GM12891 (cell line): ENCODE data around the gene PTPRS.

Source experiments
- PAX5 ChIP-seq: IDR thresholded peaks from 2 replicates; pipeline ENCODE4 v1.6.1; 2011; ENCODE audit warnings: low read length, moderate library complexity, mild to moderate bottlenecking; ENCODE audit not compliant: insufficient read depth, severe bottlenecking
- POLR2A ChIP-seq: IDR thresholded peaks from 2 replicates; pipeline ENCODE4 v1.6.1; 2011; ENCODE audit warnings: low read depth, low read length, control low read depth
- POLR2AphosphoS5 ChIP-seq: IDR thresholded peaks from 2 replicates; pipeline ENCODE4 v1.6.1; 2011; ENCODE audit warnings: low read depth, low read length, control low read depth
- POU2F2 ChIP-seq: IDR thresholded peaks from 2 replicates; pipeline ENCODE4 v1.6.1; 2011; ENCODE audit warnings: low read depth, mild to moderate bottlenecking, control low read depth, low read length, moderate library complexity
- SPI1 ChIP-seq: IDR thresholded peaks from 2 replicates; pipeline ENCODE4 v1.6.1; 2011; ENCODE audit warnings: low read depth, low read length, control low read depth
- TAF1 ChIP-seq: IDR thresholded peaks from 2 replicates; pipeline ENCODE4 v1.6.1; 2011; ENCODE audit warnings: low read depth, low read length, control low read depth

DNA sequence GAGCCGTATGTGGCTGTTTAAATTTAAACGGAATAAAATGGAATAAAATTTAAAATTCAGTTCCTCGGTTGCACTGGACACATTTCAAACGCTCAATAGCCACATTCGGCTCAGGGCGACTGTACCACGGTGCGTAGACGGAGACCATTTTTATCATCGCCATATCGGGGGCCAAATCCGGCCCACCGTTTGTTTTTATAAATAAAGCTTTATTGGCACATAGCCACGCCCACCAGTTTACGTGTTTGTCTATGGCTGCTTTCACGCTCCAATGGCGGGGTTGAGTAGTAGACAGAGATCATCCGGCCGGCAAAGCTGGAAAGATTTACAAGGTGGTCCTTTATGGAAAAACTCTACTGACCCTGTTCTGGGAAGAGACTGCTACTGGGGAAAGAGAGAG lies 33.0 kb downstream of the PTPRS start:
- TF ChIP-seq POLR2A (no peak), TAF1 (no peak), POLR2AphosphoS5 (no peak), POU2F2 (no peak), PAX5 (no peak), SPI1 (no peak)
